Epidermal melanocyte (primary cell): ENCODE measurements around the gene NRGN.

Experiments used
- DNase-seq: peaks from one replicate; pipeline ENCODE4 v3.0.0; 2011; ENCODE audit warnings: low spot score; ENCODE audit not compliant: insufficient read length

Gene NRGN

DNA sequence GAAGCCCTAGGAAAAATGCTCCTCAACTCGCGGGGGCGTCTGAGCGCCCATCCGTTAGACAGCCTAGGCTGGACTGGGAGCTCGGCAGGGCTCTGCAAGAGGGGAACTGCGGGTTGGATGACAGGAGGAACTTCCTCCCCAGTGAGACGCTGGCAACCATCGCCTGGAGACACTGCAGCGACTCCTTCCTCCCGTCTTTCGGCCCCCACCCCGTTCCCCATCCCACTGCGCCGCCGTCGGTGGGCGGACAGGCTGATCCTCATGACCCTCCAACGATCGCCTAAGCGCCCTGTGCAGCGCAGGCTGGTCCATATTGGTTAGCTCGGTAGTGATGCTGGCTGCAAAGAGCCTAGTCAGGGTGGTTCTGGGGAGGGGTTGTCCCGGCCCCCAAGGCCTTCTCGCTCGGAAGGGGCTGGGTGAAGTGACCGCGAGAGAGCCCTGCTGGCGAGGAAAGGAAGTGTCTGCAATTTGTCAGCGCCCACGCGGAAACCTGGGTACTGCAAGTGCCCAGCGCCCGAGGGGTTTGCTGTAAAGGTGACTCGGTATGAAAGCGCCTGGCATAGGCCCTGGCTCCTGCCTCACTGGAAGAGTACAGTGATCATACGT, 638 bp downstream of the NRGN start:
- no peak for DNase-seq

DNA sequence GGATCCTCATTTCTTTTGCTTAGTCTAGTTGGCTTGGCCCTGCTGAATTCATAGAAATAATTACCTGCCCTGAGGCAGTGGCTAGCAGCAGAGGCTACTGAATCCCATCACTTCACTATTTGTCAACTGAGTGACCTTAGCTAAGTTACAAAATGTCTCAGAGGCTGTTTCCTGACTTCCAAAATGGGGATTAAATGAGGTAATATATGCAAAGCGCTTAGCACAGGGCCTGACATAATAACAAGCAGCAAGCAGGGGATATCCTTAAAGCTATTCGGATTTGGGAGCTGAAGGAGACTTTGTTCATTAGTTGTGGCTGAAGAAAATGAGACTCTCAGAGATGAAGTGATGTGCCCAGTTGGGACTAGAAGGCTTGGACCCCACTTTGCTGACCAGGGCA, 2.8 kb downstream of the NRGN start:
- no peak for DNase-seq

DNA sequence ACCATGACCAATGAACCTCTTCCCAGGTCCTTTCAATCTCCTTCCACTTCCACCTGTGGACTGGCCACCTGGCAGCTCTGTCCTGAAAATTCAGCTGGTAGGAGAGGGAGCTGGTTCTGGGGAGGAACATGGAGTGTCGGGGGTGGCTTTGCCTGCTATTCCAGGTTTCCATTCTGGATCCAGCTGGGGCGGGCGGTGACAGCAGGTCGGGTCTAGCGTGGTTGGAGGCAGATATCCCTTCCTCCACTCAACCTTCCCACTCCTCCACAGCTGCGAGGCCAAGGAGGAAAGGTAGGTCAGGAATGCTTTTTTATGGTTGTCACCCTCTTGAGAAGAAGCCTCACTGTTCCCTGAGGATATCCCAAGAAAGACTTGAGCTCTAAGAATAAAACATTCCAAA, 3.3 kb downstream of the NRGN start:
- DNase-seq = no peak

DNA sequence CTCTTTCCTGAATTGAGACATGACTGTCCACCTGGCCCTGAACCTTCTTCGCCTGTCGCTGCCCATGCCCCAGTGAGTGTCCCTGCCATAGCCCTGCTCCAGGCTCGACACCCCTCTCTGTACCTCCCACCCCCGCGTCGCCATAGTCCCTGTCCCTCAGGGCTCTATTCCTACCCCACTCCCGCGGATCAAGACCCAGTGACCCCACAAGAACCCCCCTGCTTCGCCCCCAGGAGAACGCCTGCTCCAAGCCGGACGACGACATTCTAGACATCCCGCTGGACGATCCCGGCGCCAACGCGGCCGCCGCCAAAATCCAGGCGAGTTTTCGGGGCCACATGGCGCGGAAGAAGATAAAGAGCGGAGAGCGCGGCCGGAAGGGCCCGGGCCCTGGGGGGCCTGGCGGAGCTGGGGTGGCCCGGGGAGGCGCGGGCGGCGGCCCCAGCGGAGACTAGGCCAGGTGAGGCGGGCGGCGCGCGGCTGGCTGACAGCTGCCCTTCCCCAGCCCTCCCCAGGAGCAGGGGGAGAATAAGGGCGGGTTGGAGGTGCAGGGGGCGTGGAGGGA, 5.6 kb downstream of the NRGN start:
- no peak for DNase-seq

DNA sequence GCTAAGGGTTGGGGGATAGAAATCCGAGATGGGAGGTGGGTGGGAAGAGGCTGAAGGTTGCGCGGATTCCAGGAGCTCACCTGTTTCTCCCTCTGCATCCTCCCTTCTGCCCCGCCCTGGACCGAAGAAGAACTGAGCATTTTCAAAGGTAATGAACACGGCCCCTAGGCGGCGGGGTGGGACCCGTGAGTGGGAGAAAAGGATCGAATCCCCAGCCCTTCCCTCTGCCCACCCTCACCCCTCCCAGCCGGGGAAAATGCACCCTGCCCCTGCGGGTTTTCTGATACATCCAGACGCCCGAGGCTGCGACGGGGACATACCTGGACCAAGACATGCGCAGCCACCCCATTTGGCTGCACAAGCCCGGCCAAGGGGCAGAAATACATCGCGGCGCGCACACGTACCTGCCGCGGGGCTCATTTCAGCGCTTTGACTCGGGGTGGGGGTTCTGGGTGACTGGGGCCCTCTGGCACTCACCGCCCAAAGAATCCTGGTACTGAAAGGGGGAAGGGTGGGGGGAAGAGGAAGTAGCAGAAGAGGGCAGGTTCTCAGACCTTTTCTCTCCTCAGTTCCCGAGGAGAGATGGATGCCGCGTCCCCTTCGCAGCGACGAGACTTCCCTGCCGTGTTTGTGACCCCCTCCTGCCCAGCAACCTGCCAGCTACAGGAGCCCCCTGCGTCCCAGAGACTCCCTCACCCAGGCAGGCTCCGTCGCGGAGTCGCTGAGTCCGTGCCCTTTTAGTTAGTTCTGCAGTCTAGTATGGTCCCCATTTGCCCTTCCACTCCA, 6.3 kb downstream of the NRGN start:
- no peak for DNase-seq

DNA sequence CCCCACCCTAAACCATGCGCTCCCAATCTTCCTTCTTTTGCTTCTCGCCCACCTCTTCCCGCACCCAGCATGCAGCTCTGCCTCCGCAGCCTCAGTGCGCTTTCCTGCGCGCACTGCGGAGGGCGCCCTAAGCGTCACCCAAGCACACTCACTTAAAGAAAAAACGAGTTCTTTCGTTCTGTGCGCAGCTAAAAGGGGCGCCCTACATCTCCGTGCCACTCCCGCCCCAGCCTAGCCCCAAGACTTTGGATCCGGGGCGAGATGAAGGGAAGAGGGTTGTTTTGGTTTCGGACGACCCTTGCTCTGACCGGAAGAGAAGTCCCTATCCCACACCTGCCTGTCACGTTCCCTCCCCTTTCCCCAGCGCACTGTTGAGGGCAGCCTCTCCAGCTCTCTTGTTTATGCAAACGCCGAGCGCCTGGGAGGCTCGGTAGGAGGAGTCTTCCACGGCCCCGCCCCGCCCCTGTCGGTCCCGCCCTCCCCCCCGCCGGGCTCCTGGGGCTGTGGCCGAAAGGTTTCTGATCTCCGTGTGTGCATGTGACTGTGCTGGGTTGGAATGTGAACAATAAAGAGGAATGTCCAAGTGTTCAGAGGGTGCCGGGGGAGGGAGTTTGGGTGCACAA, 7.0 kb downstream of the NRGN start:
- peak; percentile 83 for DNase-seq

DNA sequence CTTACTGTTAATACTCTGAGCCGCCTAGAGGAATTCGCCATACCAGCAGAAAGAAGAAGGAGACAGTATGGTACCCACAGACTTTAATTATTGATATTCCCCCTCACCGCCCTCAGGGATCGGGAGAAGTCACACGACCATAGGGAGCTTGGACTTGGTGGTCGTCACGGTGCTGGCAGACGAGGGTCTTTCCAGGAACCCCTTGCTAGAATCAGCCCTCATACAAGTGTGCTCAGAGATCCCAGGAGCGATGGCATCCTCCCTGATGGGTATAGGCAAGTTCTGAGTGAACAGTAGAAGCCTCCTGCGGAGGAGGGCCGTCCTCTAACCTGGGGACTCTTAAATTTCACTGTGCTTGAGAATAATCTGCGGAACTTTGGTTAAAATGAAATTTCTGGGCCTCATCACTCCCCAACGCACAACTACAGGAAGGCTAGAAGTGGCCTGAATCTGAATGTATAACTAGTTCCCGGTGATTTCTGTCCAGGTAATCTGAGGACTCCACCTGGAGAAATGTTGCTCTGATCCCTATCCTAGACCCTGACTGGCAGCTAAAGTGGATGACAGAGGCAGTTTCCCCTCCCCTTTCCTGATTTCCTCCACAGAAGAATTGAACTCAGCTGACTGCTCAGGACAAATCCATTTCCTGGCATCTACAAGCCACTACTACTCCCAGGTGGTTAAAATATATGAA, 7.8 kb downstream of the NRGN start:
- no peak for DNase-seq

DNA sequence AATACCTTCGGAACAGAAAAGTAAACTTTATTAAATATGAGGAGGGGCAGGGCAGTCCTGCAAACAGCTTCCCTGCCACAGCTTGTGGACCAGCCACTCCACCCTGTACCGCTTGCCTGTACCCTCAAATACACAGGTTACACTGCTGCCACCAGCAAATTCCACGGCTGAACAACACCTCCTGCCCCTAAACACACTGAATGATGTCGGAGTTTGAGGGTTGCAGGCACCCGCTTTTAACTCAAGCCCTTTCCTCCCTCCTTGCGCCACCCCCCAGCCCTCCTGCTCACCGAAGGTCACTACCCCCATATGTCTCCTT, 8.3 kb downstream of the NRGN start:
- DNase-seq = no peak

DNA sequence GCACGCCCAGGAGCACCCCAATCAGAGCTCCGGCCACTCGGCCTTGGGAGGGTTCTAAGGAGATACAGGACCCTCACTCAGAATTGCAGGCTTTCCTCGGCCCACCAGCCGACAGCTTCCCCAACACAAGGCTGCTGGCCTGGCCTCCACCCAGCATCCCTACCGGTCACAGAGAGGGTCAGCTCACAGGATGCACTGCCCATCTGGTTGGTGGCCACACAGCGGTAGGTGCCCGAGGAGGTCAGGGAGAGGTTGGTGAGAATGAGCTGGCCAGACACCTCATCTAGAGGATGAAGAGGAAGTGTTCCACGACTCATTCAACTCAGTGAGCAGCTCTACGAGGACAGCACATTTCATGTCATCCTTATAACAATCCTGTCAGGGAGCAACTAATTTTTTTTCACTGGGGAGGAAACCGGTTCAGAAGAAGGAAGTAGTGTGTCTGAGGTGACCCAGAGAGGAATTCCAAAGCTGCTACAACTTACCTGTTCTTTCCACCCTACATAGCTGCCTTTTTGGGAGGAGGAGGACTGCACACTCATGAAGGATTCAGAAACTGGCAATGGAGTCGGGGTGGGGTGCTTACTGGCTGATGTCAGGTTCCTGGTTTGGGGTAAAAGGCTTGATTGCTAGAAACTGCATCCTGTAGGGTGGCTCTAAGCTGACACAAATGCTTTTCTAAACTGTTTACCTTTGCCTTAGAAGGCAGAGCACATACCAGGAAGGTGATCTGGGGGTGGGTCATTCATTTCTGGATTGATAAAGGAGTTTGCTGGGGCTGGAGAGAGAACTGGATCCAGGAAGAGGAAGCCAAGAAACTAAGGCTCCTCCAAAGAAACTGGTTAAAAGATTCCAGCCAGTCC, 9.0 kb downstream of the NRGN start:
- DNase-seq = no peak

DNA sequence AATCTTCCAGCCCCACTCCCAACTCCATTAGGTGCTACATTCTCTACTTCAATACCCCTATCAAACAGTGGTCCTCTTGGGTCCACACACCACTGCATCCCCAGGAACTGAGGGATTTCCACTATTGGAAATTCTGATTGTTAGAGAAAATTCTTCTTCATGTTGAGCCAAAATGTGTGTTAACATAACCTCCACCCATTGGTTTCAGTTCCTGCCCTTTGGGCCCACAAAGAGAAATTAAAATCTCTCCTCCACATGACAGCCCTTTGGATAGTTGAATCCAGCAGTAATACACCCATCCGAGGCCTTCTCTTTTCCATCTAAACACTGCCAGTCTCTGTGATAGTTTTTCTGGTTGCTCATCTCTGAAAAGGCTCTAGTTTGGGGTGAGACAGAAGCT, 10.2 kb downstream of the NRGN start:
- DNase-seq = no peak

DNA sequence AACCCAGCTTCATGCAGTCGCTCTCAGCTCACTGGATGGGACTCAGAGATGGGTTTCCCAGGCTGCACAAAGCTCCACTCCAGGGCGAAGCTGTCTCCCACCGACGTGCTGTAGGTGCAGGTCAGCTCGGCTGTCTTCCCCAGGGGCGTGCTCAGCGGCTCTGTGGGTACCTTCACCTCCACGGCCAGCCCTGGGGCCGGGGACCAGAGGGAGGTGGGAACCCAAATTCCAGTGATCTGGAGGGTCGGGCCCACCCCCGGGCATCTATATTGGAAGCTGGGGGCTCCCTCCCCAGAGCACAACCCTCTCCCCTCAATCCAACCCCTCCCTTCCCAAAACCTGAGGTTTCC, 11.6 kb downstream of the NRGN start:
- DNase-seq = no peak

DNA sequence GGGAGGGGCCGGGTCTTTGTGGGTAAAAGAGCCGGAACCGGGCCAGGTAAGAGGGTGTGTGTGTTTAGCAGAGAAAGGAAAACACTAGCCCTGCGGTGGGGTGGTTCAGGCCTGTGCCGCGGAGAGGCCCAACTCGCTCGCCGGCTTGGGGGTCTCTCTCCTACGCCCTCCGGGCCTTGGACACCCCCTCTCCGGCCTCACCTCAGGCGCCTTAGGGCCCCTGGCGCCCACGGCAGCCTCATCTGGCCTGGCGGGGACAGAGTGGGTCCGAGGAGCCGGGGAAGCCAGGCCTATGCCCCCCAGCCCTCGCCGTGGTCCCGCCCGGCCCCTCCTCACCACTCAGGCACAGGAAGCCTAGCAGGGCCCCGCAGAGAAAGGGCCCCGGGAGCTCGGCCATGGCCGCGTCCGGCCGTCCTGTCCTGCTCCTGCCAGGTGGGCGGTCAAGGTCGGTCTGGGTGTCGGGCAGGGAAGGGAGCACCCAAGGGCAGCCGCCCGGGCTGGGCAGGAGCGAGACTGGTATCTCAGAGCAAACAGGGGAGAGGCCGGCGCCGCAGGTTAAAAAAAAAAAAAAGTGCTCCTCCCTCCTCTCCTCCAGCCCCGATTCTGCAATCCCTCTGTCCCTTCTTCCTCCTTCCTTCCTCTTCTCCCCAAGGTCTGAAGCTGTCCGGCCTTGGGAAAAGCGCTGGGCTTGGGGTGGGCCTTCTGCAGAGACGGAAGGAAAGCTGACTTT, 12.2 kb downstream of the NRGN start, which contains the start of gene VSIG2:
Gene VSIG2 (minus strand): TSS at position 515 of the 730 bp plus-strand sequence. CDS start 118 bp downstream, at position 397.
- no peak for DNase-seq

DNA sequence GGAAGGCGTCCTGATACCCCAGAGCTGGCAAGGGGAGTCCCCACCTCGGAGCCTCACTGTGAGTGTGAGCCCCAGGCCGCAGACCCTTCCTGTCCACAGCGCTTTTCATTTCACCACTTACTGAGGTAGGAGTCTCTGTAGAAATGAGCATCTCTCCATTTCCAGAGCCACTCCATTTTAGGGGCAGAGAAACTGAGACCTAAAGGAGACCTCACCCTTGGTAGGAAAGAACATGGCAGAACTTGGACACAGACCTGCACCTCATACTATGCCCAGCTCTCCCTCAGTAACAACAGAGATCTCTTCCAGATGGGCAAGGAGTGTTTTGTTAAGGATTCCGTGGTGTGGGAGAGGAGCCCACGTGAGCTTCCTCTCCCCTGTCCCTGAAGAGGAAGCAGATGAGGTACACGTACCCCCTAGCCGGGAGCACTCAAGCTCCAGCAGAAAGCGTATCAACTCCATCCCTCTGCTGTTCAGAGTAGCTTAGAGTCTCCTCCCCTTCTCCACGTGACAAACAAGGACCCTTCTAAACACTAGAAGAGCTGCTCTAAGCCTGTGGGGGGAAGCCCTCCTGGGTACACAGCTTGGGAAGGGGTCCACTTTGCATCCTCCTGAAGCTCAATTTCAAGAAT, 12.8 kb downstream of the NRGN start:
- no peak for DNase-seq

DNA sequence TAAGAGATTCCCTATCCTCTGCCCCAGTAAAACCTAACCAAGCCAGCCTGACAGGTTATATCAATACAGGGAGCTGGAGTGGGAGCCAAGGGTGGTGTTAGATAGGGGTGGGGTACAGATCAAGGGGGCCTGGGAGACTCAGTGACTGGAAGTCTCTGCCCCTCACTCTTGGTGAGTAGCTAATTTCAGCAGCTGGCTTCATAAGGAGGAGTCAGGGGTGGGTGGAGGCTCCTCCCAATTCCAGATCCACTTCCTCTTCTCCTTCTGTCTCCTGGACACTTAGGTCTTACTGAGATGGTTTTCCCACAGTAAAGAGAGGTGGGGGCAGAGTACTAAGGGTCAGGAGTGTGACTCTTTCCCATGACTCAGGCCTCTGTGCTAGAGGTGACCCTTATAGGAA, 13.5 kb downstream of the NRGN start:
- no peak for DNase-seq

DNA sequence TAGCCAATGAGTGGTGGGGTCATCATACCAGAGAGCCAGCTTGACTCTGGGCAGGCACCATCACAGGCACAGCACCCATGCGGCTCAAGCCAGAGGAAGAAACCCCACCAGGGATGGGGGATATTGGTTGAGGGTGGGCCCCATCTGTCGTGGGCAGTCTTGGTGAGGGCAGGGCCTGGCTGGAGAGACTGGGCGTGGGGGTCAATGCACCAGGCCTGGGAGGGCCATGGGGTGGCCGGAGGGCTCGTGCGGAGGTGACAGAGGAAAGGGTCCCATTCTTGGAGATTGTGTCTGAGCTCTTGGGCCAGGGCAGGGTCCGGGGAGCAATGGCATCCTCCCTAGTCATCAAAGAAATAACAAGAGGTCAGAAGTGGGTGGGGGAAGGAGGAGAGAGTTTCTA, 13.9 kb downstream of the NRGN start:
- DNase-seq = no peak

DNA sequence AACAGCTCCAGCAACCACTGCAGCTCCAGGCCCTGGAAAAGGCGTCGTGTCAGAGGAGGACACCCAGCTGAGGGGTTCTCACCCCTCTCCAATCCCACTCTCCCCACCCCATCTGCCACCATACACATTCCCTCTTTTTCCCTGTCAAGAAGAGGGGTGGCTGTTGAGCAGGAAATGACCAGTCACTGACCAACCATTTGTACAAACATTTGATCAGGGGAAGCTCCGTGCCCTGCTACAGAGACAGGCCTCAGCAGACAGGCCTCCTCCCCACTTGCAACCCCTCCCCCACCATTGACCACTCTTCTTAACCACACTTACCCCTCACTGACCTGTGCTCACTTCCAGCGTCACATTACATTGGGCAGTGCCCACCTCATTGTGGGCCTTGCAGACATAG, 14.6 kb downstream of the NRGN start:
- no peak for DNase-seq

DNA sequence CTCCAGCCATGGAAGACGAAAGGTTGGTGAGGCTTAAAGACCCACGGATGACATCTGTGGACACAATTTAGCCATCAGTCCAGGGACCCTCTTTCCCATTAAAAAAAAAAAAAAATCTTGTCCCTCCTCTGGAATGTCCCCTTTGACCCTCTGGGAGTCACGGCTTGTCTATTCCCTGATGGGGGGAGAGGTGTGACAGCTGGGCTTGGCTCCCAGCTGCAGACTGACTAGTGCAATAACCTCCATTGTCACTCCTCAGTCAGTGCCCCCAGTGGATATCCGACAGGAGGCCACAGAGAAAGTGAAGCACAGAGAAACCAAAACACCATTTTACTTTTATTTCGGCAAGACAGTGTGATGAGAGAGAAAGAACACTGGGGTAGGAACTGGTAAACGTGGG, 15.0 kb downstream of the NRGN start:
- DNase-seq = no peak

DNA sequence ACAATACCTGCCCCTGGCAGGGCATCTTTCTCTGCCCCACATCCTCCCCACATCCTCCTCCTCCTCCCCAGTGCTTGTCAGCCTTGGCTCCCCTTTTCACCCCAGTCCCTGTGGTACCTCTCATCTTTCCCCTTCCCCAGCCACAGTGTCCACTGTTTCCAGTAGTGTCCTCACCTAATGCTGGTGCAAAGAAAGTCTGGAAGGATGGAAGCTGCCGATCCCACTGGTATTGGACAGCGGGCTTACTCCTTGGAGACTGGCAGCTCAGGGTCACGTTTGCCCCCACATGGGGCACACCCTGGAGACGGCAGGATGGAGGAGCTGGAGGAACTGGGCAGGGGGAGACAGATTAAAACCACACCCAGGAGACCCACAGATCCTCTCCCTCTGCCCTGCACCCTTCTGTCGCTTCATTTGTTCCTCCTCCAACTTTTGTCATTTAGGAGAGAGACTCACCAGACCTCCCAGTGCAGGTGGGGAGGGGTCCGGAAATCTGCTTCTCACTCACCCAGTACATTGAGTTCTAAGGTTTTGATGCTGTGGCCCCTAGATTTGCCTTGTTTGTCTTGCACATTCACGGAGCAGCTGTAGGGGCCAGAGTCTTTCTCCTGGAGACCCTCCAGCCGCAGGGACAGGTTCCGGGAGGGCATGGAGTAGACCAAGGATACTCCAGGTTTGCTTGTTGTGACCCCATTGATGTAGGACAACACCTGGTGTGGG, 16.5 kb downstream of the NRGN start:
- no peak for DNase-seq

DNA sequence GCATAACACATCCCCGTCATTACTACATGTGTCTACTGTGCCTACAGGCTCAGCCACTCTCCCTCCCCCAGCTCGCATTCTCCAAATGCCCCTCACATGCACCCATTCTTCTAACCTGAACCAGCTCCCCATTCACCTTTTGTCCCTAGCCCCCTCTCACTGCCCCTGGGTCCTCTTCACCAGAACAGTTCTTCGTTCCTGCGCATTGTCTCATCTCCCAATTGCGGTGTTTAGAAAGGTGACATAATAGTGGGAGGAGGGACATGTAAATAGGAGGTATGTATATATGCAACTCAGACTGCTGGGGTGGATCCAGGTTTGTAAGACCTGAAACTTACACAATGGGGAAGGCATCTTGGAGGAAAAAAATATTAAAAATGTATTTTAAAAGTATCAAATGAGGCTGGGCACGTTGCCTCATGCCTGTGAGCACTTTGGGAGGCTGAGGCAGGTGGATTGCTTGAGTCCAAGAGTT, 17.0 kb downstream of the NRGN start:
- no peak for DNase-seq
